SK-N-MC (cell line): ENCODE data around the gene CHAT.

Experiments
- EZH2 ChIP-seq: fragments of 200-600 bp; sonication (generic); IDR thresholded peaks from one replicate; pipeline ENCODE4 v1.6.1; 2017; ENCODE audit warnings: antibody characterized with exemption
- POLR2AphosphoS5 ChIP-seq: IDR thresholded peaks from 2 replicates; pipeline ENCODE4 v1.6.1; 2012; ENCODE audit warnings: mild to moderate bottlenecking, low read depth, low read length, borderline replicate concordance

DNA sequence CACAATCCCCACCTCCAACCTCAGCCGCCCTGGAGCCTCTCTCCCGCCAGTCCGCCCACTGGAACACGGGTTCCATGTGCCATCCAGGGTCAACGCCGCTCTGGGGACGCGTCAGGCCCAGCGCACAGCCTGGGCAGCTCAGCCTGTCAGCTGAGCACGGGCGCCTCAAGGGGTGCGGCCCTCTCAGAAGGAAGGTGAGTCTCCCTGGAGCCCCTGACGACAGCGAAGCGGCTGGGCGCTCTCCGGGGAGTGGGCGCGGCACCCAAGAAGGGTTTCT lies 4.9 kb upstream of the CHAT start:
- no peak for TF ChIP-seq EZH2
- TF ChIP-seq POLR2AphosphoS5 = no peak
